AG04449 (cell line): Measurements from ENCODE around the gene WTIP.
A peak's percentile ranks its signal among the peaks of the same experiment; 100 is the strongest.

ENCODE experiments used
- CTCF ChIA-PET: fragments of 350-600 bp; formaldehyde crosslinking; extraction: SDS; loops from one replicate; lab custom pipeline; 2021; ENCODE audit warnings: antibody characterized with exemption; lab: Yijun Ruan, JAX
- POLR2A ChIA-PET: fragments of 400-600, 350-600 bp; formaldehyde crosslinking; extraction: SDS; loops from one replicate; lab custom pipeline; 2020; ENCODE audit warnings: antibody characterized with exemption, inconsistent platforms; lab: Yijun Ruan, JAX
- DNase-seq: peaks from one replicate; pipeline ENCODE4 v3.0.0-alpha.2; 2010; ENCODE audit warnings: low read depth, low spot score
- H3K4me3 ChIP-seq: 2 replicates; pipeline ENCODE4 v1.5.1; 2011; ENCODE audit warnings: low read depth, mild to moderate bottlenecking, control low read depth, low read length
- TF ChIP-seq, protein P1 (sequence below): IDR thresholded peaks from one replicate; pipeline ENCODE4 v1.5.1; 2011; ENCODE audit warnings: mild to moderate bottlenecking, moderate library complexity, low read length, control low read depth, inconsistent platforms; ENCODE audit not compliant: insufficient read depth; ENCODE audit errors: missing control alignments

WTIP gene

DNA sequence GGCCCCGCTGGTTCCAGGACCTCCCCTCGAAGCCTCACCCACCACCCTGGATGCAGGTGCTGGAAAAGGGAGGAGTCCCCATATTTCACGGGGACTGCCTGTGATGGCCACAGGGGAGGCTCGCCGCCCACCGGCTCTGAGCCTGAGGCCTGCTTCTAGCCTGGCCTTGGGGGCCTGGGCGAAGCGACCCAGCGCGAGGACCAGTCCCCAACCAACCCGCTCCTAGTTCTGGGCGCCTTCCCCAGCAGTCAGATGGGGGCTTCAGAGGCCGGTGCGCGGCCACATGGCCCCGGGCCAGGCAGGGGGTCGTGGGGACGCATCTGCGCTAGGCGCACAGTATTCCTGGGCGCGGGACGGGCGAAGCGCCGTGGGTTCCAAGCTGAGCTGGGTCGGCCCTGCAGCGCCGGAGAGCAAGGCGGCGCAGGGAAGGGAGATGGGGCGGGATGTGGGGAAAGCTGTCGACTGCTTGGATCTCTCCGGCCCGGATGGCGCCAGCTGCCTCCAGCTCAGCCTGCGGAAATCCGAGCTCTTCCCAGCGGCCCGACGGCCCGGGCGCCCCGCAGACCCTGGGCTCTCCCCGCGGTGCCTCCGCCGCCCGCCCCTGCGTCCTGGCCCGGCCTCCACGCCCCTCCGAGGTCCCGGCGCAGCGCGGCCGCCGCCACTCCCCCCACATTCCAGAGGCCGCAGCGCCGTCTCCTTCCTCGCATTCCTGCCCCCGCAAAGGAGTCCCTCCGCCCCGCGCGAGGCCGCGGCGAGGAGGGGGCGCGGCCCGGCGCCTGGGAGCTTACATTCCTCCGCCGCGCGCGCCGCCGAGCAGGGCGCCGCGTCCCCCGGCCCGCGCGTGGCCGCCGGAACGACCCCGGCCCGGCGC is at the start of gene WTIP:
TSS of gene WTIP (plus strand) at position 788 of the 871 bp plus-strand sequence. CDS start 217 bp downstream, outside the sequence.
- CTCF ChIA-PET, result interaction anchor here (0.8 to 1.5 kb wide), 3 partner anchors 9 to 20 kb away, joined by 3 to 4 read pairs (median 4); no protein-coding TSS in a partner anchor
- peak; percentile 36 for DNase-seq
- H3K4me3 ChIP-seq, result peak within 1 kb of the TSS; percentile 78
- TF ChIP-seq, protein P1, sequence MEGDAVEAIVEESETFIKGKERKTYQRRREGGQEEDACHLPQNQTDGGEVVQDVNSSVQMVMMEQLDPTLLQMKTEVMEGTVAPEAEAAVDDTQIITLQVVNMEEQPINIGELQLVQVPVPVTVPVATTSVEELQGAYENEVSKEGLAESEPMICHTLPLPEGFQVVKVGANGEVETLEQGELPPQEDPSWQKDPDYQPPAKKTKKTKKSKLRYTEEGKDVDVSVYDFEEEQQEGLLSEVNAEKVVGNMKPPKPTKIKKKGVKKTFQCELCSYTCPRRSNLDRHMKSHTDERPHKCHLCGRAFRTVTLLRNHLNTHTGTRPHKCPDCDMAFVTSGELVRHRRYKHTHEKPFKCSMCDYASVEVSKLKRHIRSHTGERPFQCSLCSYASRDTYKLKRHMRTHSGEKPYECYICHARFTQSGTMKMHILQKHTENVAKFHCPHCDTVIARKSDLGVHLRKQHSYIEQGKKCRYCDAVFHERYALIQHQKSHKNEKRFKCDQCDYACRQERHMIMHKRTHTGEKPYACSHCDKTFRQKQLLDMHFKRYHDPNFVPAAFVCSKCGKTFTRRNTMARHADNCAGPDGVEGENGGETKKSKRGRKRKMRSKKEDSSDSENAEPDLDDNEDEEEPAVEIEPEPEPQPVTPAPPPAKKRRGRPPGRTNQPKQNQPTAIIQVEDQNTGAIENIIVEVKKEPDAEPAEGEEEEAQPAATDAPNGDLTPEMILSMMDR, result no peak
- POLR2A ChIA-PET, result interaction anchor here (0.8 to 1.5 kb wide), 3 partner anchors 10 to 46 kb away, joined by 5 to 8 read pairs (median 5); no protein-coding TSS in a partner anchor

- DNase-seq, result no peak
- ChIA-PET CTCF (no interaction called here), POLR2A (no interaction called here)
- no peak overlapping the region for H3K4me3 ChIP-seq
- TF ChIP-seq, protein P1, result no peak
These were observed 48.8 kb upstream of the WTIP start for GRCh38 chr19:34432797-34433196.

DNA sequence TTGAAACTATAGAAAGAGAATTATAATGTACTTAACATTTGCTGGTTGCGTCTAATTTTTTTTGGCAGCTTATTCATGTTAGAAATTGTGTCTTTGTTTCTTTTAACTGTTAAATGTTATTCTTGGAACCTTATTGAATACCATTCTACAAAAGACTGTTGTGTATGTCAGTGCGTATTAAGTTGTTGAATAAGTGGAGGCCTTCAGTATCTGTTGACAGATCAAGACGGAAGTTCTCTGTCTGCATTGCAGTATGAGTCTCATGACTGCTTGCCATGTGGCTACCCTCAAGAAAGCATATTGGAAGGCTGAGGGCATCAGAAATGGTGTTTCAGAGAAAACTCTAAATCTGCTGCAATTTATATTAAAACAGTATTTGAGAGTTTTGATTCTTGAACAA is 44.8 kb upstream of the WTIP start:
- DNase-seq, result no peak
- POLR2A ChIA-PET, result no interaction called here
- CTCF ChIA-PET, result interaction anchor here (1.1 to 1.5 kb wide), 2 partner anchors 10 to 35 kb away, joined by 3 to 4 read pairs; no protein-coding TSS in a partner anchor
- TF ChIP-seq, protein P1, result no peak
- H3K4me3 ChIP-seq, result no peak overlapping the region

DNA sequence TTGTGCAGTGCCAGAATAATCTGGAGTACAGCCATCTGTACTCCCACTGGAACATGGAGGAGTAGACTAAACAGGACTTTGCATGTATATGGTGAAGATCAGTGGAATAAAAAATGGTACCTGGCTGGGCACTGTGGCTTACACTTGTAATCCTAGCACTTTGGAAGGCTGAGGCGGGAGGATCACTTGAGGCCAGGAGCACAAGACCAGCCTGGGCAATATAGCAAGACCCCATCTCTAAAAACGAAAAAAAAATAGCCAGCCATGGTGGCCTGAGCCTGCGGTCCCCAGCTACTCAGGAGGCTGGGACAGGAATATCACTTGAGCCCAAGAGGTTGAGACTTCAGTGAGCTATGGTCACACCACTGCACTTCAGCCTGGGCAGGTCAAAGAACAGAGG is 33.4 kb upstream of the WTIP start:
- no peak overlapping the region for H3K4me3 ChIP-seq
- TF ChIP-seq, protein P1, result no peak
- ChIA-PET CTCF (no interaction called here), POLR2A (interaction anchor here (0.6 kb wide), 1 partner anchor 30 kb away, joined by 3 read pairs; no protein-coding TSS in a partner anchor)
- DNase-seq, result no peak

DNA sequence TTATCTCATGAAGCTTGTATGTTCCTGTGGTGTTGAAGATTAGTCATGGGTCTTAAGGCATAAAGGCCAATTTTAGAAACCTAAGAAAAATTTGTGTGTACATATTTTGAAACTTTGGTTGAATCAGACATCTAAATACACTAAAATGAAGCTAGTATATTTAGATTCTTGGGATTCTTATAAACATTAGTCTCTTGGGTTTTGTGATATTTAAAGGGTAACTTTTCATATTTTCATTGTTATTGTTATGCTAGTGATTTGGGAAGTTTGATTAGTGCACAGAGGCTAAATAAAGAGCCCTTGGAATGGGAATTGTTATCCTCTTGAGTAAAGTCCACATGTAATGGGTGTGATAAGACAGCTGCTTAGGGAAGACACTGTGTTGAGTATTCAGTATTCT is 28.8 kb upstream of the WTIP start:
- ChIA-PET CTCF (interaction anchor here (0.9 to 1.2 kb wide), 2 partner anchors 8 to 48 kb away, joined by 3 read pairs; no protein-coding TSS in a partner anchor), POLR2A (interaction anchor here (0.5 kb wide), 1 partner anchor 9 kb away, joined by 3 read pairs; no protein-coding TSS in a partner anchor)
- DNase-seq, result peak; percentile 31
- TF ChIP-seq, protein P1, result no peak
- H3K4me3 ChIP-seq, result no peak overlapping the region

GRCh38 chr19:34454091-34454490 is 27.5 kb upstream of the WTIP start:
- CTCF ChIA-PET, result no interaction called here
- POLR2A ChIA-PET, result no interaction called here
- TF ChIP-seq, protein P1, result no peak
- DNase-seq, result no peak
- H3K4me3 ChIP-seq, result no peak overlapping the region
